ENCODE data around the gene GRM8.

GRM8 gene

GRCh38 chr7:126806614-126807013 is 446.1 kb downstream of the GRM8 start:
- DNase-seq (ENCODE audit: low read depth), result no peak

GRCh38 chr7:126805351-126805750 is 447.4 kb downstream of the GRM8 start:
- no peak for DNase-seq (ENCODE audit: low read depth)

- DNase-seq (ENCODE audit: low read depth), result no peak
These were observed 448.1 kb downstream of the GRM8 start for GRCh38 chr7:126804604-126805003.

DNA sequence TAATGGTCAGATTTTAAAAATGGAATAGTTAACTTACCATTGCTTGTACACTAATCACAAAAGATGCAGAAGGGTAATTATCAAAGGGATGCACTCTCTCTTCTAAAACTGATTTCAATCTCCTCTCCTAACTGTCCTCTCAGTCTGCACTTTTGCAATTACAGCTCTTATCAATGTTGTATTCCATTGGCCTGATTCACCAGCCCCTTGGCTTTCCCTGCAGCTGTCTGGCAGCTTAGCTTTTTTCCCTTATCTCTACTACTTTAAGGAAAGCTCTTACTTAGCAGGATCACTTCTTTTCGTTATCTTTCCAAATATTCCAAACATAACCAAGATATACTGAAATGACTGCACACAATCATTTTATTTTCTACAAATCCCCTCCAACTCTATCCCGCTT is 448.8 kb downstream of the GRM8 start:
- no peak for DNase-seq (ENCODE audit: low read depth)

DNA sequence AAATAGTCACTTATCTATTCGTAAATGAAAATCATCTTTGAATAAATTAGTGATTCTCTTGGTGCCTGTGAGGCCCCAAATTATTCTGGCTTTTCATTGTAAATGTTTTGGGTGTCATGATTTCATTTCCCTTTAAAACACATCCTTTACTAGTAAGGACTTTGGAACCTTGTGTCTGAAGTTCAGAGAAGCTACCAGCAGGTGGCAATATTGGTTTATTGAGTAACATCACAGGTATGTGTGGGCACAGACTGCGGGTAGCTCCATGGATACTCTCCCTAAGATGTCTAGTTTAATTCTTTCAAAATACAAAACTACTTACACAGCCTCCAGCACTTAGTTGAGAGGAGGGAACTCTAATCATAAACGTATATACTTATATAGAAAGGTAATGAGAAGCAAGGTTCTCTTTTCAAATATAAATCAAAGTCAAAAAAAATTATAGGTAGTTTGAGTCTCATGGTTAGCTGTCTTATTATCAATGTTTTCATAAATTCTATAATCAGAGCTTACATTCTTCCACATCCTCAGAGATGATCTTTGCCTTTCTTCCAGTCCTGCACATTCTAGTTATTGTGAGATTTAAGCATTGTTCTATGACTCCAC is 449.6 kb downstream of the GRM8 start:
- peak; percentile 72 for DNase-seq (ENCODE audit: low read depth)

DNA sequence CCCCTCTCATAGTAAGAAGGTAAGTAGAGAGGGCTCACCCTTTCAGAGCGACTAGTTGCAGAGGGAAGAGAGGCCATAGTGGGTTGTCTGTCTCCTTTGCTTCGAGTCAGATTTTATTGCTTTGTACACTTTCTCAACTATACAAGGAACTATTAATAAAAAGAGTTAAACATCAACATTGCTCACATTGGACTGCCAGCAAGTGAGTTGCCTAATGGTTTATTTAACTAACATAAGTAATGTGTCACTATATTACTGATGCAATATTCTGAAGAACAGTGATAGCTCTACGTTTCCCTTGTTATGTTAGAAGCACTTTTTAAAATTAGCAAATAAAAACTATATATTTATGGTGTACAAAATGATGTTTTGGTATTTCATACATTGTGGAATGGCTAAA is 451.0 kb downstream of the GRM8 start:
- DNase-seq (ENCODE audit: low read depth), result no peak

- DNase-seq (ENCODE audit: low read depth), result no peak
These were observed 453.2 kb downstream of the GRM8 start for GRCh38 chr7:126799541-126799940.

- no peak for DNase-seq (ENCODE audit: low read depth)
These were observed 460.2 kb downstream of the GRM8 start for GRCh38 chr7:126792521-126792920.

DNA sequence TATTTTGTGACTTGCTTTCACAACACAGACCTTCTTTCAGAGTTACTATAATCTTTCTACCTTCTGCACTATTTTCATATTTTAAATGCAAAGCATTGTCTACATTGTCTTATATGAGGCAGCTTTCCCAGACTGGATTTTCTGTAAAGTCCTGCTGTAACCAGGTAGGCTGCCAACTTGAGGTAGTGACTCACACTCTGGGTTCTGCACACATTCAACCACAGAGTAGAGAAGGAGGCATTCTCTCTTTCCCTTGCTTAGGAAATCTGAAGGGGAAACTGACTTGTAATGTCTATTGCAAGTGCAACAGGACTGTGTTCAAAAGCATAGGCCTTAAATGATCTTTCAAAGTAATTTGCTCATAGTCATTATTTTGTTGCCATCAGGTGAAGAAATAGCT is 461.4 kb downstream of the GRM8 start:
- DNase-seq (ENCODE audit: low read depth), result peak; percentile 9

GRCh38 chr7:126790763-126791162 is 462.0 kb downstream of the GRM8 start:
- DNase-seq (ENCODE audit: low read depth), result peak; percentile 42

GRCh38 chr7:126783613-126784012 is 469.1 kb downstream of the GRM8 start:
- DNase-seq (ENCODE audit: low read depth), result no peak

GRCh38 chr7:126780993-126781392 is 471.7 kb downstream of the GRM8 start:
- DNase-seq (ENCODE audit: low read depth), result no peak

GRCh38 chr7:126778101-126778500 is 474.6 kb downstream of the GRM8 start:
- no peak for DNase-seq (ENCODE audit: low read depth)

DNA sequence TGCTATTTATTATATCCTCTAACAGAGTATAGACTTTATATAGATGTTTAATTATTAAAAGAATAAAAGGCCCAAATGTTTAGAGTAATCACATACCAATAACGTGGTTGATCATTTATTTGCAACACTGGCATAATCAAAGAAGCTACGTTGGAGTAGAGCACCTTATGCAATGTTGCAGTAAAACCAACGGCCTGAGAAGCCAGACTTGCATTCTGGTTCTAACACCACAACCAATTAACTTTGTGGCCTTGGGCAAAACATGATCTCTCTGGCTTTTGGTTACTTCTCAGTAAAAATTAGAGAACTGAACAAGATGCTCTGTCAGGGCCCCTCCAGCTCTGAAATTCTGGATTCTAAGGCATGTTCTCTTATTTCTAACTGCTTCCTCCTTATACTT is 476.2 kb downstream of the GRM8 start:
- DNase-seq (ENCODE audit: low read depth), result no peak

DNA sequence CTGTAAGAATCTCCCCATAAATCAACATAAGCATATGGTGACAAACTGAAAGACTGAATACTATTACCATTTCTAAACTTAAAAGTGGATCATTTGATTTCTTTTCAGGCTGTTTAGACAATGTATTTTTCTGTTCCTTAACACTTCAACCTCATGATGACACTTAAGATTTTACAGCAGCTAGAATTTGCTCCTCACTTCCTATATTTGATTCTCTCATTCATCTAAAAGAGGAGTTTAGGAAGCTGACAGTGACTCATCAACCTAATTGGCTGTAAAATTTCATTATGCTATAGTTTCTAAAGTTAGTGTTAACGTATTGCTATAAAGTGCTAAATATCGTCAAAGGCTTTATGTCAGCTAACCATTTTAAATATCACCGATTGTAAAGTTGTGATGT is 478.7 kb downstream of the GRM8 start:
- no peak for DNase-seq (ENCODE audit: low read depth)

DNA sequence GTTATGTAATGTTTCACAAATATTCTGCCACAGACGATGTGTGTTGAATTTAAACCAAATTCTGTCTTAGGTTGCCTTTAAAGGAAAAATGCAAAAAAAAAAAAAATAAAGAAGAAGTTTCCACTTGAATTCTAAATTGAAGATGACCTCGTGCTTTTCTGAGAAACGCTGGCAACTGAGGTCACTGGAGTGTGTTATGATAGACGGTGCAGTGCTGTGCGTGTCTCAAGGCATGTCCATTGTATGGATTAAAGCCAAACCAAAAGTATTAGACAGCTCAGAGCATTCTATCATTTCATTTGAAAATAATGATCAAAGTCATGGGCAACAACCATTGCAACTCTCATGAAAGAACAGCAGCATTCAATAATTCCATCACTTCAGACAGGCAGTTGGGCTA is 483.9 kb downstream of the GRM8 start:
- no peak for DNase-seq (ENCODE audit: low read depth)

DNA sequence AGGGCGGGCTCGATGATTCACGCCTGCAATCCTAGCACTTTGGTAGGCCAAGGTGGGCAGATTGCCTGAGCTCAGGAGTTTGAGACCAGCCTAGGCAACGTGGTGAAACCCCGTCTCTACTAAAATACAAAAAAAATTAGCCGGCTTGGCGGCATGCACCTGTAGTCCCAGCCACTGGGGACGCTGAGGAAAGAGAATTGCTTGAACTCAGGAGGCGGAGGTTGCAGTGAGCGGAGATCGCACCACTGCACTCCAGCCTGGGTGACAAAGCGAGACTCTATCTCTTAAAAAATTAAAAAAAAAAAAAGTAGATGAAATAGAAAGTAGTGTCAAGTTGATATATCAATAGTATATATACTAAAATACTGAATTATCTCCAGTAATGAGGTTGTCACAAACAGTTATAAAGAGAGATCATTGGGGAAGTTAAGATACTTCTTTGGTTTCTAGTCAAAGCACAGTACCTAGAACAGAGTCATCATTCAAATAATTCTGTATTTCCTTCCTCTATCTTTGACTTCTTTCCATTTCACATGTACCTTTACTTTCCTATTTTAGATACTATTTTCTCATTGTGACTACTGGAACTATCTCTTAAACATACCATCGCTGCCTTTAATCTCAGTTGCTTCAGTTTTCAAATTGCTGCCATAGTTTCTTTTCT is 491.7 kb downstream of the GRM8 start:
- DNase-seq (ENCODE audit: low read depth), result no peak

DNA sequence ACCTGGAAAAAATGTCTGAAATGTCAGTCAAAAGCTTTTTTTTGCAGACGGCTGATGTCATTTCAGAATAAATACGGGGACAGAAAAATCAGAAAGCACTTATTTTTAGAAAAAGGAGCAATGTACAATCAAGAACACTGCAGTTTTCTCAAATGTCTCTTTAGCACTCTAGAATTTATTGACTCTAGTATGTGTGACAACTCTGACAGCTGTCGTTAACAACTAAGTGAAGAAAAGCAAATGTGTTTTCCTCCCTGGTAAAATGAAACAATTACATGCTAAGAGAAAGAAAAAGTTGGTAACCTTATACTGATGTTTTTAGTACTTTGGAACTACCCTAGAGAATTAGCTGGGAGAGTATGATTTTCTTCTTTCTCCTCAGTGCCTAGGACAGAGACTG is 497.4 kb downstream of the GRM8 start:
- no peak for DNase-seq (ENCODE audit: low read depth)

- no peak for DNase-seq (ENCODE audit: low read depth)
These were observed 502.4 kb downstream of the GRM8 start for GRCh38 chr7:126750207-126750911.

DNA sequence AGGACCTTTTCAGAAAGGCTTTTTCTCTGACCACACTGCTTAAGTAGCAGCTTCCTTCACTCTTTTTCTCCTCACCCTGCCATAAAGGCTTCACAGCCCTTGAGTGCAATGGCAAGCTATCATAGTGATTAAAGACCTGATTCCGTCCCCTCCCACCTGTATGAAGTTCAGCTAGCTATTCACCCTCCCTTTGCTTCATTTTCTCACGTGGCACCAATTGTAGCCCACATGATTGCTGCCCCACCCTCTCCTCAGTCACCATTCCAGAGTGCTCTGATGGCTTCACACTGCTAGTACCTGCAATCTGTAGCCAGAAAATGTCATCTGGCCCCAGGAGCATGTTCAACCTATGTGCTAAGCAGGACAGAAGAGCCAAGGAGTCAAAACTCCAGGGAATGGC is 523.8 kb downstream of the GRM8 start:
- DNase-seq (ENCODE audit: low read depth), result no peak

GRCh38 chr7:126727930-126728391 is 524.8 kb downstream of the GRM8 start:
- DNase-seq (ENCODE audit: low read depth), result peak; percentile 82

DNA sequence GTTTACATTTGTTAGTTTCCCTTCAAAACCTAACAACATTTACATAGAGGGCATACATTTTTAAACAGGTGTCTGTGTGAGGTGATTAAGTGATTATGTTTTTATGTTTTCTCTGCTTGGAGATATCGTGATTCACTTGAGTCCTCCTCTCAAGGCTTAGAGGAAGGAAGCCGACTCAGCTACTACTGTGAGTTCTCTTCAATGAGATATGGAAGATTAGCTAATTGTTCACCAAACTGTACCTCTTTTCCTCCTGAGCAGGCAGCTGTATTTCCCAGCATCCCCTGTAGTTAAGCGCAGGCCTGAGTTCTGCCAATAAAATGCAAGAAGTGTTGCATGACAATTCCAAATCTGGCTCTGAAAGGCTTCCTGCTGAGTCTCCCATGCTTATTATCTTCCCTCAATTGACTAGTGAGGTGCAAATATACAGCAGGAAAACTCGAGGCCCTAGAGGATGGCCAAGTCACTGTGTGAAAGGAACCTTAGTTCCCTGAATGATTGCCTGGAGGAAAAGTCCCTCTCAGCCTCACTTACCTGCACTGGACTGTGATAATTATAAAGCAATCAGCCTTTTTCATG is 528.7 kb downstream of the GRM8 start:
- DNase-seq (ENCODE audit: low read depth), result no peak

DNA sequence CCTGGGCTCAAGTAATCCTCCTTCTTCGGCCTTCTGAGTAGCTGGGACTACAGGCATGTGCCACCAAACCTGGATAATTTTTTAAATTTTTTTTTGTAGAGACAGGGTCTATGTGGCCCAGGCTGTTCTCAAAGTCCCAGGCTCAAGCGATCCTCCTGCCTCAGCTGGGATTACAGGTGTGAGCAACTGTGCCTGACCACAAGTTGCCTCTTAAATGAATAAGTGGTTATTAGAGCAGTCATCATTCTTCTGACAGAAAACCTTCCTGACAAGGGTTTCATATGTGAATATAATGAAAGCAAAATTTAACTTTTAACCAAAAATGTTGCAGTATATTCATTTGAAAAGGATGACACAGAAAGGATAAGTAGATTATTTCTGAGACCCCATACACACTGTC is 532.5 kb downstream of the GRM8 start:
- no peak for DNase-seq (ENCODE audit: low read depth)

All from ELR (cell line).